GM10266 (cell line): ENCODE data around the gene PNN.
"Not testable (repeated sequence)": the region's sequence is repeated elsewhere in the genome, so short reads cannot be mapped to it uniquely, and the experiment has no call there.

Source experiments
- DNase-seq: peaks from one replicate; pipeline ENCODE4 v3.0.0; 2012; ENCODE audit errors: extremely low spot score
- TF ChIP-seq, protein P1 (sequence below): IDR thresholded peaks from 2 replicates; pipeline ENCODE4 v1.5.1; 2012; ENCODE audit warnings: mild to moderate bottlenecking, low read depth; ENCODE audit not compliant: control insufficient read depth, insufficient read depth; ENCODE audit errors: missing control alignments

Gene PNN

GRCh38 chr14:39181693-39182047 lies 6.6 kb downstream of the PNN start:
- TF ChIP-seq, protein P1, sequence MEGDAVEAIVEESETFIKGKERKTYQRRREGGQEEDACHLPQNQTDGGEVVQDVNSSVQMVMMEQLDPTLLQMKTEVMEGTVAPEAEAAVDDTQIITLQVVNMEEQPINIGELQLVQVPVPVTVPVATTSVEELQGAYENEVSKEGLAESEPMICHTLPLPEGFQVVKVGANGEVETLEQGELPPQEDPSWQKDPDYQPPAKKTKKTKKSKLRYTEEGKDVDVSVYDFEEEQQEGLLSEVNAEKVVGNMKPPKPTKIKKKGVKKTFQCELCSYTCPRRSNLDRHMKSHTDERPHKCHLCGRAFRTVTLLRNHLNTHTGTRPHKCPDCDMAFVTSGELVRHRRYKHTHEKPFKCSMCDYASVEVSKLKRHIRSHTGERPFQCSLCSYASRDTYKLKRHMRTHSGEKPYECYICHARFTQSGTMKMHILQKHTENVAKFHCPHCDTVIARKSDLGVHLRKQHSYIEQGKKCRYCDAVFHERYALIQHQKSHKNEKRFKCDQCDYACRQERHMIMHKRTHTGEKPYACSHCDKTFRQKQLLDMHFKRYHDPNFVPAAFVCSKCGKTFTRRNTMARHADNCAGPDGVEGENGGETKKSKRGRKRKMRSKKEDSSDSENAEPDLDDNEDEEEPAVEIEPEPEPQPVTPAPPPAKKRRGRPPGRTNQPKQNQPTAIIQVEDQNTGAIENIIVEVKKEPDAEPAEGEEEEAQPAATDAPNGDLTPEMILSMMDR = no peak
- DNase-seq = no peak

- TF ChIP-seq, protein P1 = no peak
- DNase-seq = no peak
Observed at GRCh38 chr14:39182770-39183684, 8.0 kb downstream of the PNN start.

DNA sequence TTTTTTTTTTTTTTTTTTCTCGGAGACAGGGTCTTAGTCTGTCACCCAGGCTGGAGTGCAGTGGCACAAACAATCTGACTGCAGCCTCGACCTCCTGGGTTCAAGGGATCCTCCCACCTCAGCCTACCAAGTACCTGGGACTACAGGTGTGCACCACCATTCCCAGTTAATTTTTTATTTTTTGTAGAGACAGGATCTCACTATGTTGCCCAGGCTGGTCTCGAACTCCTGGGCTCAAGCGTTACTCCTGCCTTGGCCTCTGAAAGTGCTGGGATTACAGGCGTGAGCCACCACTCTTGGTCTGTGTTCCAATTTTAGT lies 8.6 kb downstream of the PNN start:
- DNase-seq = not testable (repeated sequence)

DNA sequence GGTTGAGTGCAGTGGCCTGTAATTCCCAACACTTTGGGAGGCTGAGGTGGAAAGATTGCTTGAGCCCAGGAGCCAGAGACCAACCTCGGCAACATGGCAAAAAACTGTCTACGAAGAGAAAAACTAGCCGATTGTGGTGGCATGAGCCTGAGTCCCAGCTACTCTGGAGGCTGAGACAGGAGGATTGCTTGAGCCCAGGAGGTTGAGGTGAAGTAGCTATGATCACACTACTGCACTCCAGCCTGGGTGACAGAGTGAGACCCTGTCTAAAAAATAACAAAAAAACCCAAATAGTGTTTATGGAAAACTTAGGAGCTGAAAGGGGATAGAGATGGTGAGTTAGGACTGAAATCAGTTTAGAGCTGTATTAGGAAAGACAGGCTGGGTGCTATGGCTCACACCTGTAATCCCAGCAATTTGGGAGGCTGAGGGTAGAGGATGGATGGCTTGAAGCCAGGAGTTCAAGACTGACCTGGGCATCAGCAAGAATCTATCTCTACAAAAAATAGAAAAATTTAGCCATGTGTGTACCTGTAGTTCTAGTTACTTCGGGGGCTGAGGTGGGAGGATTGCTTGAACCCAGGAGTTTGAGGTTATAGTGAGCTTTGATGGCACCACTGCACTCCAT lies 9.7 kb downstream of the PNN start:
- DNase-seq = no peak
- TF ChIP-seq, protein P1 = no peak

- TF ChIP-seq, protein P1 = no peak
- DNase-seq = no peak
Observed at GRCh38 chr14:39185256-39186049, 10.4 kb downstream of the PNN start.

GRCh38 chr14:39186941-39187525 lies 12.0 kb downstream of the PNN start:
- TF ChIP-seq, protein P1 = no peak

More at GRCh38 chr14:39186941-39187525, 12.0 kb downstream of the PNN start:
- DNase-seq = no peak
